ENCODE data around the gene CCDC184. TPM values are rescaled to one million over a fixed set of nuclear protein-coding genes. Genes with fewer than 3 reads are reported as not detected.
"Not testable (repeated sequence)": the region's sequence is repeated elsewhere in the genome, so short reads cannot be mapped to it uniquely, and the experiment has no call there.

The CCDC184 gene
- polyA plus RNA-seq, 1 experiment: 0.45 TPM

DNA sequence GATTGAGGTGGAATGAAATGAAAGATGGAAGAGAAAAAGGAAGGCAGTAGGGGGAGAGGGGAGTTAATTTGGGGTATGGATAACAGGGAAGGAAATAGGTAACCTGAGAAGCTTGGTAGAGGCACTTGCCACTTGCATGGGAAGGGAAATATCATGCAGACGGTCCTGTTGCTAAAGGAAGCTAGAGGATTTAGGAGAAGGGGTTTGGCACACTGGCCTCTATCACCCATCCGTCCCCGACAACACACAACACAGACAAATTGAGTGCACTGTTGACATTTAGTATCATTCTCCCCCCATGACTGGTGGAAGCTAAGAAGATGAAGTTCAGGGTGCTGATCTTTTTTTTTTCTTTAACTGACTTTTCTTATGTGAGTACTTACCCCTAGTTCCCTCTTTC, 17.6 kb downstream of the CCDC184 start:
- TF ChIP-seq, protein P1, sequence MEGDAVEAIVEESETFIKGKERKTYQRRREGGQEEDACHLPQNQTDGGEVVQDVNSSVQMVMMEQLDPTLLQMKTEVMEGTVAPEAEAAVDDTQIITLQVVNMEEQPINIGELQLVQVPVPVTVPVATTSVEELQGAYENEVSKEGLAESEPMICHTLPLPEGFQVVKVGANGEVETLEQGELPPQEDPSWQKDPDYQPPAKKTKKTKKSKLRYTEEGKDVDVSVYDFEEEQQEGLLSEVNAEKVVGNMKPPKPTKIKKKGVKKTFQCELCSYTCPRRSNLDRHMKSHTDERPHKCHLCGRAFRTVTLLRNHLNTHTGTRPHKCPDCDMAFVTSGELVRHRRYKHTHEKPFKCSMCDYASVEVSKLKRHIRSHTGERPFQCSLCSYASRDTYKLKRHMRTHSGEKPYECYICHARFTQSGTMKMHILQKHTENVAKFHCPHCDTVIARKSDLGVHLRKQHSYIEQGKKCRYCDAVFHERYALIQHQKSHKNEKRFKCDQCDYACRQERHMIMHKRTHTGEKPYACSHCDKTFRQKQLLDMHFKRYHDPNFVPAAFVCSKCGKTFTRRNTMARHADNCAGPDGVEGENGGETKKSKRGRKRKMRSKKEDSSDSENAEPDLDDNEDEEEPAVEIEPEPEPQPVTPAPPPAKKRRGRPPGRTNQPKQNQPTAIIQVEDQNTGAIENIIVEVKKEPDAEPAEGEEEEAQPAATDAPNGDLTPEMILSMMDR (IDR thresholded peaks at IDR 0.05; ENCODE audit: insufficient read depth, low read depth, low read length): no peak
- Histone ChIP-seq H3K36me3 (ENCODE audit: control insufficient read depth, insufficient read depth, low read length) (no peaks in the 10 kb centered on the region), H3K27me3 (ENCODE audit: control insufficient read depth, insufficient read depth, low read length) (no peaks in the 10 kb centered on the region), H3K4me3 (ENCODE audit: low read depth, low read length) (no peak overlapping the region)
- POLR2A ChIA-PET: no interaction called here
- DNase-seq (ENCODE audit: low read depth): no peak
- CTCF ChIA-PET: no interaction called here

DNA sequence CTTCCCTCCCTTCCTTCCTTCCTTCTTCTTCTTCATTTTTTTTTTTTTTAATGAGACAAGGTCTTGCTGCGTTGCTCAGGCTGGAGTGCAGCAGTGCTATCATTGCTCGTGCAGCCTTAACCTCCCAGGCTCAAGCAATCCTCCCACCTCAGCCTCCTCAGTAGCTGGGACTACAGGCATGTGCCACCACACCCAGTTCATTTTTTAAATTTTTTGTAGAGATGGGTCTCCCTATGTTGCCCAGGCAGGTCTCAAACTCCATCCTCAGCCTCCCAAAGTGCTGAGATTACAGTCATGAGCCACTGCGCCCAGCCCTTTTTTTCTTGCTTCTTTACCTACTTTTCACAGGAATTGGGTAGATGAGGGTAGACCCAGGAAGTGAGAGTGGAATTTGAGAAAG, 18.1 kb downstream of the CCDC184 start:
- no peak for DNase-seq (ENCODE audit: low read depth)
- ChIA-PET POLR2A (no interaction called here), CTCF (interaction anchor here (0.6 kb wide), 1 partner anchor 166 kb away, joined by 3 read pairs; no protein-coding TSS in a partner anchor)
- no peaks in the 10 kb centered on the region for H3K36me3 ChIP-seq (ENCODE audit: control insufficient read depth, insufficient read depth, low read length)
- no peak overlapping the region for H3K4me3 ChIP-seq (ENCODE audit: low read depth, low read length)
- TF ChIP-seq, protein P1 (IDR thresholded peaks at IDR 0.05; ENCODE audit: insufficient read depth, low read depth, low read length): no peak
- no peaks in the 10 kb centered on the region for H3K27me3 ChIP-seq (ENCODE audit: control insufficient read depth, insufficient read depth, low read length)

DNA sequence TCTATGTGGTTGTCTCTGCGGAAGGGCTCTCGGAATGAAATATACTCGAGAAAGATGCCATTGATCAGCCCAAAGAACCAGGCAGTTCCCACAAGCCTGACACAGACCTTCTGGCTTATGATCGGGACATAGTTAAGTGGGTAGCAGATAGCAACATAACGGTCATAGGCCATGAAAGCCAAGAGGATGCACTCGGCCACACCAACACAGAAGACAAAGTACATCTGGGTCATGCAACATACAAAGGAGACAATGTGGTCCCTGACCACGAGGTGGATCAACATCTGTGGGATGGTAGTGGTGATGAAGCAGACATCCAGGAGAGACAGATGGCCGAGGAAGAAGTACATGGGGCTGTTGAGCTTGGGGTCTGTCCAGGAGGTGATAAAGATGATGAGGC, 19.3 kb downstream of the CCDC184 start:
- TF ChIP-seq, protein P1 (IDR thresholded peaks at IDR 0.05; ENCODE audit: insufficient read depth, low read depth, low read length): no peak
- ChIA-PET POLR2A (no interaction called here), CTCF (no interaction called here)
- Histone ChIP-seq H3K27me3 (ENCODE audit: control insufficient read depth, insufficient read depth, low read length) (no peaks in the 10 kb centered on the region), H3K4me3 (ENCODE audit: low read depth, low read length) (no peak overlapping the region), H3K36me3 (ENCODE audit: control insufficient read depth, insufficient read depth, low read length) (no peaks in the 10 kb centered on the region)
- no peak for DNase-seq (ENCODE audit: low read depth)

DNA sequence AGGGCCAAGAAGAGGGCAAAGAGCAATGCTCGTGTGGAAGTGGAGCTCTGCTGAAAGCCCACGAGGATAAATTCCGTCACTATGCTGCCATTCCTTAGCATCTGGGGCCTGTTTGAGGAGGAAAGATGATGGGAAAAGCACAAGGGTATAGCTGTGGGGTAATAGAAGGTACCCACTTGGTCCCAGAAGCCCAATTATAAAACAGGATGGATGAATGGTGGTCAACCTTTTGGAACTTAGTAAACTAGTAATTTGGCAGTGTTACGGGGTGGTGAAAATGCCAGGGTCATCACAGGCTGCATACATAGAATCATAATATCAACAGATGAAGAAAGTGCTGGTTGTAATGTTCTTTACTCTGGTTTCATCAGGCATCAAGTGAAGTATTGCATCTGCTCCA, 19.7 kb downstream of the CCDC184 start, which contains the start of gene OR10AD1:
TSS of gene OR10AD1 (minus strand) at position 101 of the 400 bp plus-strand sequence. CDS start at position 101, 0 bp downstream.
- ChIA-PET CTCF (no interaction called here), POLR2A (no interaction called here)
- H3K27me3 ChIP-seq (ENCODE audit: control insufficient read depth, insufficient read depth, low read length): no peaks in the 10 kb centered on the region
- TF ChIP-seq, protein P1 (IDR thresholded peaks at IDR 0.05; ENCODE audit: insufficient read depth, low read depth, low read length): no peak
- H3K4me3 ChIP-seq (ENCODE audit: low read depth, low read length): no peak within 1 kb of the TSS
- no peak for DNase-seq (ENCODE audit: low read depth)
- H3K36me3 ChIP-seq (ENCODE audit: control insufficient read depth, insufficient read depth, low read length): no peaks in the 10 kb centered on the region

DNA sequence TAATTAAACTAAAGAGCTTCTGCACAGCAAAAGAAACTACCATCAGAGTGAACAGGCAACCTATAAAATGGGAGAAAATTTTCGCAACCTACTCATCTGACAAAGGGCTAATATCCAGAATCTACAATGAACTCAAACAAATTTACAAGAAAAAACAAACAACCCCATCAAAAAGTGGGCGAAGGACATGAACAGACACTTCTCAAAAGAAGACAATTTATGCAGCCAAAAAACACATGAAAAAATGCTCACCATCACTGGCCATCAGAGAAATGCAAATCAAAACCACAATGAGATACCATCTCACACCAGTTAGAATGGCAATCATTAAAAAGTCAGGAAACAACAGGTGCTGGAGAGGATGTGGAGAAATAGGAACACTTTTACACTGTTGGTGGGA, 26.1 kb downstream of the CCDC184 start:
- POLR2A ChIA-PET; CTCF ChIA-PET; DNase-seq (ENCODE audit: low read depth); H3K27me3 ChIP-seq (ENCODE audit: control insufficient read depth, insufficient read depth, low read length); H3K4me3 ChIP-seq (ENCODE audit: low read depth, low read length); H3K36me3 ChIP-seq (ENCODE audit: control insufficient read depth, insufficient read depth, low read length): not testable (repeated sequence)

DNA sequence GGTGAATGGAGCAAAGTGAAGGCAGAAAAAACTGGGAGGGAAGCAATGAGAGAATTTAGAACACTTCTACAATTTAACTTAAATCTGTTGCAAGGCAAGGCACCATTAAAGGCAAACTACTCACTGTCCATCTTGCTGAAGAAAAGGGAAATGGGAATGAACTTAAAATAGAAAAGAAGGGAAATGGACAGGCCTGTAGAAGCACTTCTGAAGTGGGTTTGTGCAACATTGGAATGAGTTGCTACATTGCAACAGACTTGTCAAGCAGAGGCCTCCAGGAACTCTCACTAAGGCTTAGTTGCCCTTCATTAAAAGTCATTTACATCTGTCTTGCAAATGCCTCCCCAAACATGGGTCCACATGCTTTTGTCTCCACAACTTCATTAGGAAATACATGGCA, 33.3 kb downstream of the CCDC184 start:
- Histone ChIP-seq H3K36me3 (ENCODE audit: control insufficient read depth, insufficient read depth, low read length) (no peaks in the 10 kb centered on the region), H3K27me3 (ENCODE audit: control insufficient read depth, insufficient read depth, low read length) (peaks cover 7% of the 10 kb centered on the region), H3K4me3 (ENCODE audit: low read depth, low read length) (no peak overlapping the region)
- ChIA-PET POLR2A (no interaction called here), CTCF (no interaction called here)
- DNase-seq (ENCODE audit: low read depth): no peak
- TF ChIP-seq, protein P1 (IDR thresholded peaks at IDR 0.05; ENCODE audit: insufficient read depth, low read depth, low read length): no peak

Measured in BJ (cell line).